Measurements from ENCODE around the gene SLC39A11.

GRCh38 chr17:73052923-73053322 is 39.6 kb downstream of the SLC39A11 start:
- TF ChIP-seq EZH2 (IDR thresholded peaks at IDR 0.05; ENCODE audit: borderline replicate concordance, low read length) (no peak), CTCF (conservative IDR thresholded peaks at IDR 0.05 in 1 of 2, IDR thresholded peaks at IDR 0.05 in 1 of 2; ENCODE audit: extremely low read depth in 1 of 2, insufficient read depth in 1 of 2, low read depth in 1 of 2, low read length in 2 of 2) (no peak)
